ENCODE data around the gene DNAJA4. TPM values are rescaled to one million over a fixed set of nuclear protein-coding genes. Genes with fewer than 3 reads are reported as not detected.

Gene DNAJA4
- total RNA-seq = 10 to 100 TPM; 36.9 to 66.8 (median 48.6) TPM

GRCh38 chr15:78264304-78265136 is at the start of gene DNAJA4:
TSS of gene DNAJA4 (plus strand) at chr15:78264562. CDS start at chr15:78264764, 202 bp downstream.
- intact Hi-C loops (cut with DNase I; ENCODE audit: low total_unique reads) = no loop called here
- 1% methylated on average over 71 to 74 of the region's 107 CpGs for WGBS, 2 donors
- TF ChIP-seq, protein P1, sequence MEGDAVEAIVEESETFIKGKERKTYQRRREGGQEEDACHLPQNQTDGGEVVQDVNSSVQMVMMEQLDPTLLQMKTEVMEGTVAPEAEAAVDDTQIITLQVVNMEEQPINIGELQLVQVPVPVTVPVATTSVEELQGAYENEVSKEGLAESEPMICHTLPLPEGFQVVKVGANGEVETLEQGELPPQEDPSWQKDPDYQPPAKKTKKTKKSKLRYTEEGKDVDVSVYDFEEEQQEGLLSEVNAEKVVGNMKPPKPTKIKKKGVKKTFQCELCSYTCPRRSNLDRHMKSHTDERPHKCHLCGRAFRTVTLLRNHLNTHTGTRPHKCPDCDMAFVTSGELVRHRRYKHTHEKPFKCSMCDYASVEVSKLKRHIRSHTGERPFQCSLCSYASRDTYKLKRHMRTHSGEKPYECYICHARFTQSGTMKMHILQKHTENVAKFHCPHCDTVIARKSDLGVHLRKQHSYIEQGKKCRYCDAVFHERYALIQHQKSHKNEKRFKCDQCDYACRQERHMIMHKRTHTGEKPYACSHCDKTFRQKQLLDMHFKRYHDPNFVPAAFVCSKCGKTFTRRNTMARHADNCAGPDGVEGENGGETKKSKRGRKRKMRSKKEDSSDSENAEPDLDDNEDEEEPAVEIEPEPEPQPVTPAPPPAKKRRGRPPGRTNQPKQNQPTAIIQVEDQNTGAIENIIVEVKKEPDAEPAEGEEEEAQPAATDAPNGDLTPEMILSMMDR (IDR thresholded peaks at IDR 0.05) = no peak
- TF ChIP-seq POLR2A (IDR thresholded peaks at IDR 0.05) = no peak
- DNase-seq (ENCODE audit: low spot score in 2 of 2) = peak; percentile 43 to 90
- peak within 1 kb of the TSS; percentile 58 for H3K4me3 ChIP-seq (ENCODE audit: low read depth, poor library complexity, severe bottlenecking)

- TF ChIP-seq POLR2A (IDR thresholded peaks at IDR 0.05) = no peak
- TF ChIP-seq, protein P1 (IDR thresholded peaks at IDR 0.05) = no peak
- H3K4me3 ChIP-seq (ENCODE audit: low read depth, poor library complexity, severe bottlenecking) = no peak overlapping the region
- peak in 1 of 2 donors; percentile 58 for DNase-seq (ENCODE audit: low spot score in 2 of 2)
- WGBS, 2 donors = 57 to 65% methylated on average over 7 of the region's 7 CpGs
- intact Hi-C loops (cut with DNase I; ENCODE audit: low total_unique reads) = no loop called here
These were observed 47.9 kb upstream of the DNAJA4 start for GRCh38 chr15:78216276-78217104.

- DNase-seq (ENCODE audit: low spot score in 2 of 2) = no peak
- intact Hi-C loops (cut with DNase I; ENCODE audit: low total_unique reads) = no loop called here
- TF ChIP-seq POLR2A (IDR thresholded peaks at IDR 0.05) = no peak
- TF ChIP-seq, protein P1 (IDR thresholded peaks at IDR 0.05) = no peak
- H3K4me3 ChIP-seq (ENCODE audit: low read depth, poor library complexity, severe bottlenecking) = no peak overlapping the region
- 88 to 97% methylated on average over 1 of the region's 1 CpG for WGBS, 2 donors
These were observed 43.6 kb upstream of the DNAJA4 start for GRCh38 chr15:78220713-78221112.

GRCh38 chr15:78222745-78223395 is 41.5 kb upstream of the DNAJA4 start:
- no peak for TF ChIP-seq POLR2A (IDR thresholded peaks at IDR 0.05)
- TF ChIP-seq, protein P1 (IDR thresholded peaks at IDR 0.05) = no peak
- H3K4me3 ChIP-seq (ENCODE audit: low read depth, poor library complexity, severe bottlenecking) = no peak overlapping the region
- intact Hi-C loops (cut with DNase I; ENCODE audit: low total_unique reads) = no loop called here
- no peak for DNase-seq (ENCODE audit: low spot score in 2 of 2)
- WGBS, 2 donors = 89 to 94% methylated on average over 5 of the region's 5 CpGs

DNA sequence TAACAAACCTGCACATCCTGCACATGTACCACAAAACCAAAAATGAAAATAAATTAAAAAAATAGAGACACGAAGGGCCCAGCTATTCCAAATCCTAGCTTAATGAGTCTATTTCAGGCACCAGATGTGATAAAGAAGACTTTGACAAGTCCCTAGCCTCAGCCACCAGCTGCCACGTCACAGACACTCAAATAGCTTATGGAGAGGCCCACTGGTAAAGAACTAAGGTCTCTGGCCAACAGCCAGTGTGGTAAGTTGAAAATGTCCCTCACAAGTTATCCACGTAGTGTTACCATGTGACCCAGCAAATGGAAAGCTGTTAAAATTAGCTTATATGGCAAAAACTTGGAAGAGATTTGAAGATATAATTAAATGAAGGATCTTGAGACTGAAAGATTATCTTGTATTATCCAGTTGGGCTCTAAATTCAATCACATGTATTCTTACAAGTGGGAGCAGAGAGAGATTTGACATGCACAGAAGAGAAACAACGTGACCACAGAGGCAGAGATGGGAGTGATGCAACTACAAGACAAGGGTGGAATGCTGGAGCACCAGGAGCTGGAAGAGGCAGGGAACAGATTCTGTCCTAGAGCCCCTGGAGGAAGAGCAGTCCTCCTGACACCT is 40.9 kb upstream of the DNAJA4 start:
- no peak for DNase-seq (ENCODE audit: low spot score in 2 of 2)
- H3K4me3 ChIP-seq (ENCODE audit: low read depth, poor library complexity, severe bottlenecking) = no peak overlapping the region
- intact Hi-C loops (cut with DNase I; ENCODE audit: low total_unique reads) = no loop called here
- 61 to 65% methylated on average over 4 of the region's 4 CpGs for WGBS, 2 donors
- TF ChIP-seq, protein P1 (IDR thresholded peaks at IDR 0.05) = no peak
- no peak for TF ChIP-seq POLR2A (IDR thresholded peaks at IDR 0.05)

Data from lower leg skin (tissue), 4 donors.